SK-N-SH (cell line): Measurements from ENCODE around the gene SLC38A3. TPM values are rescaled to one million over a fixed set of nuclear protein-coding genes. Genes with fewer than 3 reads are reported as not detected.
"Not testable (repeated sequence)": the region's sequence is repeated elsewhere in the genome, so short reads cannot be mapped to it uniquely, and the experiment has no call there.

Source experiments
- CTCF ChIA-PET: fragments of 300-600, 350-600 bp; formaldehyde crosslinking; extraction: SDS; loops from one replicate; lab custom pipeline; 2021; lab: Yijun Ruan, JAX
- POLR2A ChIA-PET: fragments of 350-600 bp; sonication (Branson Sonifier 250); formaldehyde crosslinking; extraction: SDS; loops from one replicate; lab custom pipeline; 2020; ENCODE audit warnings: antibody characterized with exemption, inconsistent platforms; lab: Yijun Ruan, JAX
- DNase-seq: peaks from one replicate; pipeline ENCODE4 v3.0.0; 2012
- H2AFZ ChIP-seq: fragments of 200-600 bp; sonication (generic); 2 replicates; pipeline ENCODE4 v1.8.1; 2016; ENCODE audit warnings: antibody characterized with exemption, mild to moderate bottlenecking, low read depth
- H3F3A ChIP-seq: fragments of 200-600 bp; sonication (generic); replicated peaks from 2 replicates; pipeline ENCODE3; 2016; ENCODE audit warnings: antibody characterized with exemption, mild to moderate bottlenecking; ENCODE audit not compliant: insufficient read depth
- H3K27ac ChIP-seq, 2 experiments: fragments of 200-500 bp in 1 of 2; fragments of 200-600 bp in 1 of 2; sonication (Bioruptor generic) in 1 of 2; sonication (generic), shearing (Covaris generic) in 1 of 2; 2 replicates each; pipeline versions ENCODE4 v1.5.1 to v1.6.1; 2014 to 2016; ENCODE audit warnings: low read depth in 2 of 2, inconsistent platforms in 1 of 2, low read length in 1 of 2, mild to moderate bottlenecking in 1 of 2, mixed read lengths in 1 of 2
- H3K27me3 ChIP-seq: fragments of 200-600 bp; sonication (generic), shearing (Covaris generic); 2 replicates; pipeline ENCODE4 v1.6.1; 2016; ENCODE audit warnings: mixed run types; ENCODE audit not compliant: insufficient read depth
- H3K36me3 ChIP-seq, 2 experiments: fragments of 200-500 bp in 1 of 2; fragments of 200-600 bp in 1 of 2; sonication (Bioruptor generic) in 1 of 2; sonication (generic) in 1 of 2; replicated peaks in 1 of 2; 2 replicates each; pipeline versions ENCODE3 to v1.5.1; 2014 to 2016; ENCODE audit warnings: low read length in 1 of 2, mild to moderate bottlenecking in 1 of 2; ENCODE audit not compliant: insufficient read depth in 2 of 2, control insufficient read depth in 1 of 2
- H3K4me1 ChIP-seq, 2 experiments: fragments of 200-500 bp in 1 of 2; fragments of 200-600 bp in 1 of 2; sonication (Bioruptor generic) in 1 of 2; sonication (generic), shearing (Covaris generic) in 1 of 2; 2 replicates each; pipeline versions ENCODE4 v1.5.1 to v1.6.1; 2014 to 2016; ENCODE audit warnings: low read depth in 1 of 2, low read length in 1 of 2, mixed run types in 1 of 2; ENCODE audit not compliant: insufficient read depth in 2 of 2, control insufficient read depth in 1 of 2
- H3K4me2 ChIP-seq: fragments of 200-600 bp; sonication (generic), shearing (Covaris generic); 2 replicates; pipeline ENCODE4 v1.6.1; 2017; ENCODE audit warnings: mixed run types
- H3K4me3 ChIP-seq, 2 experiments: fragments of 200-500 bp in 1 of 2; fragments of 200-600 bp in 1 of 2; sonication (Bioruptor generic) in 1 of 2; sonication (generic), shearing (Covaris generic) in 1 of 2; 2 replicates each; pipeline versions ENCODE4 v1.5.1 to v1.8.1; 2014 to 2016; ENCODE audit warnings: low read depth in 2 of 2, inconsistent platforms in 1 of 2, low read length in 1 of 2, mild to moderate bottlenecking in 1 of 2, mixed read lengths in 1 of 2, moderate library complexity in 1 of 2
- H3K79me2 ChIP-seq: fragments of 200-600 bp; sonication (generic); 2 replicates; pipeline ENCODE4 v1.8.1; 2017; ENCODE audit warnings: mild to moderate bottlenecking; ENCODE audit not compliant: insufficient read depth
- H3K9ac ChIP-seq: fragments of 200-600 bp; sonication (generic); 2 replicates; pipeline ENCODE4 v1.6.1; 2017; ENCODE audit warnings: mixed run types
- H3K9me2 ChIP-seq: fragments of 200-600 bp; sonication (generic); 2 replicates; pipeline ENCODE4 v1.6.1; 2017; ENCODE audit warnings: mixed run types
- H3K9me3 ChIP-seq: fragments of 200-600 bp; sonication (generic); 2 replicates; pipeline ENCODE4 v1.6.1; 2017; ENCODE audit warnings: mixed run types, mild to moderate bottlenecking, moderate library complexity
- H4K20me1 ChIP-seq: fragments of 200-600 bp; sonication (generic); 2 replicates; pipeline ENCODE4 v1.6.1; 2017; ENCODE audit warnings: mild to moderate bottlenecking, mixed run types; ENCODE audit not compliant: insufficient read depth
- CHD2 ChIP-seq: fragments of 150-350 bp; IDR thresholded peaks from 2 replicates; pipeline ENCODE4 v1.6.1; 2018; ENCODE audit warnings: low read length; ENCODE audit not compliant: partially characterized antibody
- ELF1 ChIP-seq: IDR thresholded peaks from 2 replicates; pipeline ENCODE4 v1.4.0; 2012
- EP300 ChIP-seq, 2 experiments: IDR thresholded peaks; 2 replicates each; pipeline versions ENCODE4 v1.4.0 to v1.6.1; 2012; ENCODE audit warnings: borderline replicate concordance in 1 of 2, low read depth in 1 of 2, low read length in 1 of 2
- FOSL2 ChIP-seq: IDR thresholded peaks from 2 replicates; pipeline ENCODE4 v1.4.0; 2012; ENCODE audit warnings: low read depth, mild to moderate bottlenecking, moderate library complexity, borderline replicate concordance
- FOXJ3 ChIP-seq: sonication (generic); formaldehyde crosslinking; IDR thresholded peaks from 2 replicates; pipeline ENCODE4 v1.5.1; 2020; ENCODE audit warnings: mild to moderate bottlenecking, missing genetic modification reagents
- FOXM1 ChIP-seq: IDR thresholded peaks from 2 replicates; pipeline ENCODE4 v1.4.0; 2012; ENCODE audit warnings: low read depth, mild to moderate bottlenecking
- GATA2 ChIP-seq: sonication (generic); formaldehyde crosslinking; IDR thresholded peaks from 2 replicates; pipeline ENCODE4 v1.5.0; 2020; ENCODE audit warnings: mild to moderate bottlenecking, missing genetic modification reagents
- MXI1 ChIP-seq: IDR thresholded peaks from 2 replicates; pipeline ENCODE4 v1.6.1; 2012; ENCODE audit warnings: mild to moderate bottlenecking, low read depth, low read length, improper control_type of control experiment
- NRF1 ChIP-seq: IDR thresholded peaks from 2 replicates; pipeline ENCODE4 v1.6.1; 2012; ENCODE audit warnings: low read depth, mild to moderate bottlenecking, low read length
- TEAD4 ChIP-seq: IDR thresholded peaks from 2 replicates; pipeline ENCODE4 v1.4.0; 2012; ENCODE audit warnings: mild to moderate bottlenecking, borderline replicate concordance; ENCODE audit not compliant: insufficient read depth
- USF2 ChIP-seq: fragments of 150-350 bp; IDR thresholded peaks from 2 replicates; pipeline ENCODE4 v1.6.1; 2017; ENCODE audit warnings: antibody characterized with exemption, low read length, low read depth, borderline replicate concordance
- ZBTB33 ChIP-seq: IDR thresholded peaks from 2 replicates; pipeline ENCODE4 v1.4.0; 2012; ENCODE audit warnings: low read depth, borderline replicate concordance
- WGBS: methylation state at CpG from one replicate; pipeline ENCODE4 v1.1.6; 2017; ENCODE audit warnings: low lambda C conversion rate; 5-methylcytosine and 5-hydroxymethylcytosine counted together
- polyA plus RNA-seq, 3 experiments: library from polyadenylated mRNA; depleted of rRNA; stranded (reverse); fragments of >200 nt; gene quantifications; 2 replicates each; pipeline ENCODE4 v1.2.3, GENCODE V29; 2012

The SLC38A3 gene
- polyA plus RNA-seq, 1 of the 3 experiments (the other 2 are of a cell fraction): 0.84 TPM

- 0 out of 2 replicates have a peak, but pooled peaks have one; percentile 21 for TF ChIP-seq ZBTB33
- peak; percentile 63; the same call in 1 of the 2 replicates for TF ChIP-seq MXI1
- TF ChIP-seq USF2: no peak
- TF ChIP-seq CHD2: peak; percentile 75
- TF ChIP-seq TEAD4: no peak
- TF ChIP-seq FOSL2: peak; percentile 10; the same call in 1 of the 2 replicates
- no peak for TF ChIP-seq FOXJ3 (CRISPR knock-in tag)
- no peak; the same call in 1 of the 2 replicates for TF ChIP-seq GATA2 (CRISPR knock-in tag)
- peak; percentile 93 for TF ChIP-seq ELF1
- no peak for TF ChIP-seq FOXM1
- peak; percentile 19 to 41; a peak in 2 of 4 replicates for TF ChIP-seq EP300 (IDR thresholded peaks at IDR 0.05; ENCODE audit: borderline replicate concordance in 1 of 2, low read depth in 1 of 2, low read length in 1 of 2)
- TF ChIP-seq NRF1: no peak
Measured at GRCh38 chr3:50227390-50228183, 22.5 kb downstream of the SLC38A3 start (continued).

GRCh38 chr3:50228184-50228763, 23.2 kb downstream of the SLC38A3 start:
- H3K9me3 ChIP-seq, DNase-seq, H3K36me3 ChIP-seq, H4K20me1 ChIP-seq, H3K4me1 ChIP-seq, H3F3A ChIP-seq, H3K27me3 ChIP-seq, H3K9me2 ChIP-seq, POLR2A ChIA-PET, H3K79me2 ChIP-seq: not testable (repeated sequence)
- 67% methylated on average over 15 of the region's 15 CpGs for WGBS
- peak overlapping the region; percentile 61 for H3K9ac ChIP-seq
- CTCF ChIA-PET: interaction anchor here (0.9 to 61.6 kb wide), 12 partner anchors 9 to 107 kb away, joined by 3 to 1375 read pairs (median 34); partner anchors contain the start of genes GNAI2, GNAT1, IFRD2 and LSMEM2
- H2AFZ ChIP-seq: peak overlapping the region; percentile 65
- H3K27ac ChIP-seq: peak overlapping the region; percentile 16 to 84; a peak in 1 of 4 replicates
- peak overlapping the region; percentile 90 for H3K4me2 ChIP-seq
- peak overlapping the region; percentile 73 to 77 for H3K4me3 ChIP-seq
